H9 (cell line): ENCODE measurements around the gene XYLB. TPM values are rescaled to one million over a fixed set of nuclear protein-coding genes. Genes with fewer than 3 reads are reported as not detected.
"Not testable (repeated sequence)": the region's sequence is repeated elsewhere in the genome, so short reads cannot be mapped to it uniquely, and the experiment has no call there.

Source experiments
- DNase-seq: peaks from one replicate; pipeline ENCODE4 v3.0.0-alpha.2; 2017
- H2AFZ ChIP-seq: one replicate; pipeline ENCODE4 v1.6.1; 2013; ENCODE audit warnings: mild to moderate bottlenecking, low read length, control low read depth, moderate library complexity
- H2AK5ac ChIP-seq: 2 replicates; pipeline ENCODE4 v1.6.1; 2013; ENCODE audit warnings: low read length, control low read depth, mixed read lengths; ENCODE audit not compliant: insufficient read length
- H2BK120ac ChIP-seq: one replicate; pipeline ENCODE4 v1.6.1; 2013; ENCODE audit warnings: low read depth, mild to moderate bottlenecking, low read length, control low read depth, inconsistent platforms; ENCODE audit not compliant: poor library complexity, severe bottlenecking
- H2BK12ac ChIP-seq: 2 replicates; pipeline ENCODE4 v1.6.1; 2013; ENCODE audit warnings: low read length, control low read depth, mixed read lengths, low read depth; ENCODE audit not compliant: insufficient read length
- H2BK15ac ChIP-seq: 2 replicates; pipeline ENCODE4 v1.6.1; 2013; ENCODE audit warnings: low read depth, low read length, control low read depth
- H2BK20ac ChIP-seq: one replicate; pipeline ENCODE4 v1.6.1; 2013; ENCODE audit warnings: low read depth, mild to moderate bottlenecking, low read length, control low read depth, inconsistent platforms; ENCODE audit not compliant: poor library complexity, severe bottlenecking
- H2BK5ac ChIP-seq: 2 replicates; pipeline ENCODE4 v1.6.1; 2013; ENCODE audit warnings: low read length, control low read depth, mixed read lengths; ENCODE audit not compliant: insufficient read length
- H3K14ac ChIP-seq: 2 replicates; pipeline ENCODE4 v1.6.1; 2013; ENCODE audit warnings: low read length, control low read depth; ENCODE audit not compliant: insufficient read depth
- H3K18ac ChIP-seq: 2 replicates; pipeline ENCODE4 v1.6.1; 2013; ENCODE audit warnings: low read depth, mild to moderate bottlenecking, mixed read lengths, low read length, control low read depth; ENCODE audit not compliant: insufficient read length
- H3K23ac ChIP-seq: 2 replicates; pipeline ENCODE4 v1.6.1; 2013; ENCODE audit warnings: low read length, control low read depth, mixed read lengths, low read depth; ENCODE audit not compliant: insufficient read length
- H3K23me2 ChIP-seq: 2 replicates; pipeline ENCODE4 v1.6.1; 2013; ENCODE audit warnings: low read depth, mild to moderate bottlenecking, mixed read lengths, low read length, control low read depth; ENCODE audit not compliant: insufficient read length, poor library complexity, severe bottlenecking
- H3K27ac ChIP-seq: 2 replicates; pipeline ENCODE4 v1.5.1; 2013; ENCODE audit warnings: low read length, control low read depth, mixed read lengths, low read depth; ENCODE audit not compliant: insufficient read length
- H3K27me3 ChIP-seq: 2 replicates; pipeline ENCODE4 v1.6.1; 2013; ENCODE audit warnings: low read length, control low read depth, inconsistent platforms; ENCODE audit not compliant: insufficient read depth
- H3K4ac ChIP-seq: 2 replicates; pipeline ENCODE4 v1.6.1; 2013; ENCODE audit warnings: low read depth, mild to moderate bottlenecking, control low read depth, inconsistent platforms, low read length, moderate library complexity
- H3K4me1 ChIP-seq: 2 replicates; pipeline ENCODE4 v1.6.1; 2013; ENCODE audit warnings: low read length, control low read depth, inconsistent platforms; ENCODE audit not compliant: insufficient read depth
- H3K4me2 ChIP-seq: 2 replicates; pipeline ENCODE4 v1.6.1; 2013; ENCODE audit warnings: low read length, control low read depth, mixed read lengths; ENCODE audit not compliant: insufficient read length, insufficient read depth
- H3K56ac ChIP-seq: 2 replicates; pipeline ENCODE4 v1.6.1; 2013; ENCODE audit warnings: low read depth, mild to moderate bottlenecking, mixed read lengths, low read length, control low read depth; ENCODE audit not compliant: insufficient read length
- H3K79me1 ChIP-seq: 2 replicates; pipeline ENCODE4 v1.6.1; 2013; ENCODE audit warnings: low read depth, mild to moderate bottlenecking, moderate library complexity, low read length, control low read depth, inconsistent platforms; ENCODE audit not compliant: insufficient read depth, poor library complexity, severe bottlenecking
- H3K79me2 ChIP-seq: 2 replicates; pipeline ENCODE4 v1.6.1; 2013; ENCODE audit warnings: low read length, control low read depth, inconsistent platforms; ENCODE audit not compliant: insufficient read depth
- H3K9ac ChIP-seq: 2 replicates; pipeline ENCODE4 v1.6.1; 2013; ENCODE audit warnings: low read length, control low read depth, mixed read lengths; ENCODE audit not compliant: insufficient read length; ENCODE audit errors: extremely low read depth
- H3K9me3 ChIP-seq: one replicate; pipeline ENCODE4 v1.6.1; 2013; ENCODE audit warnings: low read depth, low read length, inconsistent platforms; ENCODE audit not compliant: control insufficient read depth
- H3T11ph ChIP-seq: one replicate; pipeline ENCODE4 v1.6.1; 2013; ENCODE audit warnings: mild to moderate bottlenecking, low read length, control low read depth, inconsistent platforms
- H4K20me1 ChIP-seq: one replicate; pipeline ENCODE4 v1.6.1; 2013; ENCODE audit not compliant: control insufficient read depth, insufficient read length, insufficient read depth
- H4K5ac ChIP-seq: 2 replicates; pipeline ENCODE4 v1.6.1; 2013; ENCODE audit warnings: low read depth, mild to moderate bottlenecking, mixed read lengths, low read length, control low read depth; ENCODE audit not compliant: insufficient read length
- H4K8ac ChIP-seq: replicated peaks from 2 replicates; pipeline ENCODE4 v1.6.1; 2013; ENCODE audit warnings: low read length, control low read depth, mixed read lengths, low read depth; ENCODE audit not compliant: insufficient read length
- H4K91ac ChIP-seq: 2 replicates; pipeline ENCODE4 v1.6.1; 2013; ENCODE audit warnings: low read depth, mild to moderate bottlenecking, moderate library complexity, mixed read lengths, low read length, control low read depth; ENCODE audit not compliant: insufficient read length
- H3K27ac Mint-ChIP-seq, 3 experiments: 2 replicates in 2 of 3; 3 replicates in 1 of 3; pipeline ENCODE4 v1.8.0; 2020 to 2021; ENCODE audit warnings: mixed read lengths in 3 of 3, mild to moderate bottlenecking in 1 of 3, moderate library complexity in 1 of 3
- H3K27me3 Mint-ChIP-seq: 2 replicates; pipeline ENCODE4 v1.8.0; 2021; ENCODE audit warnings: low read depth, mild to moderate bottlenecking, moderate library complexity, mixed read lengths
- H3K36me3 Mint-ChIP-seq, 3 experiments: 2 replicates in 2 of 3; 3 replicates in 1 of 3; pipeline ENCODE4 v1.8.0; 2020 to 2021; ENCODE audit warnings: low read depth in 3 of 3, mixed read lengths in 3 of 3; ENCODE audit not compliant: insufficient read depth in 1 of 3
- H3K4me1 Mint-ChIP-seq, 2 experiments: 2 replicates each; pipeline ENCODE4 v1.8.0; 2020; ENCODE audit warnings: mixed read lengths in 2 of 2
- H3K4me3 Mint-ChIP-seq, 2 experiments: 2 replicates in 1 of 2; 3 replicates in 1 of 2; pipeline ENCODE4 v1.8.0; 2020 to 2021; ENCODE audit warnings: mild to moderate bottlenecking in 2 of 2, mixed read lengths in 2 of 2, moderate library complexity in 1 of 2
- H3K9me3 Mint-ChIP-seq, 2 experiments: 2 replicates in 1 of 2; 3 replicates in 1 of 2; pipeline ENCODE4 v1.8.0; 2020; ENCODE audit warnings: mild to moderate bottlenecking in 2 of 2, mixed read lengths in 2 of 2, moderate library complexity in 1 of 2
- WGBS: extraction: QIAGEN DNeasy Blood & Tissue Kit; methylation state at CpG from one replicate; pipeline ENCODE4 v1.1.7; 2013; ENCODE audit warnings: missing lambda C conversion rate, low lambda C conversion rate, mixed read lengths; ENCODE audit not compliant: insufficient read length; ENCODE audit errors: extremely low coverage; 5-methylcytosine and 5-hydroxymethylcytosine counted together
- total RNA-seq: library from RNA; stranded (reverse); gene quantifications from 2 replicates; pipeline ENCODE4 v1.2.1, GENCODE V29; 2021
- TF ChIP-seq, protein P1 (sequence below): fragments of 200-600 bp; sonication (generic); conservative IDR thresholded peaks from 3 replicates; pipeline ENCODE4 v1.8.0; 2021; ENCODE audit warnings: antibody characterized with exemption, mild to moderate bottlenecking

The XYLB gene
- total RNA-seq, 1 experiment from 2014 or later, result 2.6 TPM

DNA sequence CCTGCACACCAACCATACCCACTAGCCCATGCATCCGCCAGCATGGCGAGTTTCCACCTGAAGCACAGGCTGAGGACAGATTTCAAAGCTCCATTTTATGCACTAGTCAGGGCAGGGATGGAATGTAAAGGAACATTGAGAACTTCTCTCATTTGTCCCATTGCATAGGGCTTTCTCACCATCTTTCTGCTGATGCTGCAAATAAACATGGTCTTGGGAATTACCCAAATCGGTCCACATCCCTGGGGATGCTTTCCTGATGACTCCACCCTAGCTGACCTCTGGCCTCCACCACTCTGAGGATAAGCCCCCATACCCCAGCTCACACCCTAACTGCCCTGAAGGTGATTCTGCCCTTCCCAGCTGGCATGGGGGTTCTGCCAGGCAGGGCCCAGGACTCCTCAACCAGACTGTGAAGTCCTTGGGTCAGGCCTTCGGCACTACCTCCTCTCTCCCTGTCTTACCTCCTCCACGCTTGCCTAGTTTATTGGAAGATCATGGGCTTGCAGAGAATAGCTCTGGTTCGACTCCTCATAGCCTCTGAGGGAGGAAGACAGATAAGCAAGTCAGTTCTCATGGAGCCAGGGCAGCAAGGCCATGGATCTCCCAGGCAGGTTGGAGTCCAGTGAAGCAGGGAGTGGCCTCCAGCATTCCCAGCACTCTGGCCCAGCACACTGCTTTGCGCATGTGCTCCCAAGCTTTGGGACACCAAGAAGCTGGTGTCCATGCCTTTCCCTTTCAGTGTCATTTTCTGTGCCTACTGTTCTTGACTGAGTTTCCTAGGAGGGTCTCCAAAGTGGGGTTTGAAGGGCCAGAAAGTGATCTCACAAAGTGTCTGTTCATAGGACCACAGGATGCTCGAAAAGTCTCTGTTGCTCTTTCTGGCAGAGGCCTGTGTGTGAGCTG lies 27.6 kb upstream of the XYLB start:
- Histone ChIP-seq H2BK120ac (no peak overlapping the region), H3K79me2 (no peaks in the 10 kb centered on the region), H3K4me1 (no peaks in the 10 kb centered on the region), H3K23ac (no peak overlapping the region), H3K79me1 (no peaks in the 10 kb centered on the region), H3K27ac (no peak overlapping the region), H3K56ac (no peak overlapping the region), H3K18ac (no peak overlapping the region), H3K14ac (no peak overlapping the region), H3K4me2 (no peak overlapping the region), H4K8ac (no peak overlapping the region), H2BK15ac (no peak overlapping the region), H3K23me2 (no peaks in the 10 kb centered on the region), H3T11ph (no peak overlapping the region), H3K9me3 (no peaks in the 10 kb centered on the region), H4K91ac (no peak overlapping the region), H3K9ac (no peak overlapping the region), H4K5ac (no peak overlapping the region), H4K20me1 (no peaks in the 10 kb centered on the region), H2AK5ac (no peak overlapping the region), H3K4ac (no peak overlapping the region), H3K27me3 (no peaks in the 10 kb centered on the region), H2BK20ac (no peak overlapping the region), H2BK5ac (no peak overlapping the region), H2BK12ac (no peak overlapping the region), H2AFZ (no peak overlapping the region)
- TF ChIP-seq, protein P1, sequence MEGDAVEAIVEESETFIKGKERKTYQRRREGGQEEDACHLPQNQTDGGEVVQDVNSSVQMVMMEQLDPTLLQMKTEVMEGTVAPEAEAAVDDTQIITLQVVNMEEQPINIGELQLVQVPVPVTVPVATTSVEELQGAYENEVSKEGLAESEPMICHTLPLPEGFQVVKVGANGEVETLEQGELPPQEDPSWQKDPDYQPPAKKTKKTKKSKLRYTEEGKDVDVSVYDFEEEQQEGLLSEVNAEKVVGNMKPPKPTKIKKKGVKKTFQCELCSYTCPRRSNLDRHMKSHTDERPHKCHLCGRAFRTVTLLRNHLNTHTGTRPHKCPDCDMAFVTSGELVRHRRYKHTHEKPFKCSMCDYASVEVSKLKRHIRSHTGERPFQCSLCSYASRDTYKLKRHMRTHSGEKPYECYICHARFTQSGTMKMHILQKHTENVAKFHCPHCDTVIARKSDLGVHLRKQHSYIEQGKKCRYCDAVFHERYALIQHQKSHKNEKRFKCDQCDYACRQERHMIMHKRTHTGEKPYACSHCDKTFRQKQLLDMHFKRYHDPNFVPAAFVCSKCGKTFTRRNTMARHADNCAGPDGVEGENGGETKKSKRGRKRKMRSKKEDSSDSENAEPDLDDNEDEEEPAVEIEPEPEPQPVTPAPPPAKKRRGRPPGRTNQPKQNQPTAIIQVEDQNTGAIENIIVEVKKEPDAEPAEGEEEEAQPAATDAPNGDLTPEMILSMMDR, result no peak
- Mint-ChIP-seq H3K4me3 (no peak overlapping the region), H3K4me1 (peaks cover 0 to 10% of the 10 kb centered on the region in 2 experiments; a peak in 3 of 4 replicates), H3K9me3 (peaks cover 0 to 2% of the 10 kb centered on the region in 2 experiments; a peak in 3 of 5 replicates), H3K27me3 (peaks cover 3% of the 10 kb centered on the region; the same call in 1 of the 2 replicates), H3K36me3 (no peaks in the 10 kb centered on the region), H3K27ac (peak overlapping the region in 1 of 3 experiments; percentile 48; a peak in 1 of 7 replicates)
- no peak for DNase-seq
- WGBS, result no CpG with 5 or more reads among the region's 8 CpGs

GRCh38 chr3:38320638-38321037 lies 25.9 kb upstream of the XYLB start:
- H2BK20ac ChIP-seq, H2BK12ac ChIP-seq, H3K9me3 Mint-ChIP-seq, H3K27ac ChIP-seq, H4K20me1 ChIP-seq, H4K8ac ChIP-seq, H3K56ac ChIP-seq, H3K27me3 ChIP-seq, H3K23me2 ChIP-seq, H4K5ac ChIP-seq, H2BK120ac ChIP-seq, H3K23ac ChIP-seq, H3K36me3 Mint-ChIP-seq, H3T11ph ChIP-seq, H3K4ac ChIP-seq, H3K14ac ChIP-seq, H3K27ac Mint-ChIP-seq, H3K9ac ChIP-seq, H2AK5ac ChIP-seq, H3K4me1 Mint-ChIP-seq, H3K4me3 Mint-ChIP-seq, H3K27me3 Mint-ChIP-seq, H3K18ac ChIP-seq, H3K79me2 ChIP-seq, H4K91ac ChIP-seq, H3K79me1 ChIP-seq, H2BK5ac ChIP-seq, H2BK15ac ChIP-seq, H3K4me2 ChIP-seq, DNase-seq, H3K4me1 ChIP-seq, H2AFZ ChIP-seq, H3K9me3 ChIP-seq: not testable (repeated sequence)
- WGBS, result no CpG with 5 or more reads among the region's 4 CpGs
